ENCODE results near the gene GRID1.

Gene GRID1

DNA sequence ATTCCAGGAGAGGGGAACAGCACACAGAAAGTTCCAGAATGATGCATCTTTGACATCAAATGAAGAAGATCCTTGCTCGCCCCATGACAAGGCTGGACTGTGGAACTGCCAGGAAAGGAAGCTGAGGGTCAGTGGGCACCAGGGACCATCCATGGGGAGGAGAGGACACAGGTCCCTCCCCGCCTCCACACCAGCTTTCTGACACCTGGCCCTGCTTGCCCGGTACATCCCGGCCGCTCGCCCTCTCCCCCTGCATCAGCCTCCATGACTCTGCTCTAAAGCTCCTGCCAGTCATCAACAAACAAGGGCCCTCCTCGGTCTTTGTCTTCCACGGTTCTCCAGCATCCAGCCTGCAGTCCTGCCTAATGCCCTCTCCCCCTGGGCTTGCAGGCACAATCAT, 222.3 kb downstream of the GRID1 start:
- DNase-seq (ENCODE audit: low read depth, low spot score), result no peak

DNA sequence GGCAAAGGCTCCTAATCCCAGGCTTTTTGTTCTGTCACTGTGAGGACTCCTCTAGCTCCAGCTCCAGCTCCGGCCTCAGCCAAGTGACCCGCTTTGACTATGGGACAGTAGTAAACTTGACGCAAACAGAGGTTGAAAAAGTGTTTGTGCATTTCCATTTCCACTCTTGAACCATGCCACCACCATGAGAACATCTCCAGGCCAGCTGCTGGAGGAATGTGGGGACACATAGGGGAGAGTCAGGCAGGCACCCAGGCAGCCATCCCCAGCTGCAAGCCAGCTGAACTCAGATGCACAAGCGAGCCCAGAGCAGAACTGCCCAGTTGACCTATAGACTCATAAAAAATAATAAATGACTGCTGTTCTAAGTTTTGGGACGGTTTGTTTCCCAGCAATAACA, 224.7 kb downstream of the GRID1 start:
- DNase-seq (ENCODE audit: low read depth, low spot score), result no peak

DNA sequence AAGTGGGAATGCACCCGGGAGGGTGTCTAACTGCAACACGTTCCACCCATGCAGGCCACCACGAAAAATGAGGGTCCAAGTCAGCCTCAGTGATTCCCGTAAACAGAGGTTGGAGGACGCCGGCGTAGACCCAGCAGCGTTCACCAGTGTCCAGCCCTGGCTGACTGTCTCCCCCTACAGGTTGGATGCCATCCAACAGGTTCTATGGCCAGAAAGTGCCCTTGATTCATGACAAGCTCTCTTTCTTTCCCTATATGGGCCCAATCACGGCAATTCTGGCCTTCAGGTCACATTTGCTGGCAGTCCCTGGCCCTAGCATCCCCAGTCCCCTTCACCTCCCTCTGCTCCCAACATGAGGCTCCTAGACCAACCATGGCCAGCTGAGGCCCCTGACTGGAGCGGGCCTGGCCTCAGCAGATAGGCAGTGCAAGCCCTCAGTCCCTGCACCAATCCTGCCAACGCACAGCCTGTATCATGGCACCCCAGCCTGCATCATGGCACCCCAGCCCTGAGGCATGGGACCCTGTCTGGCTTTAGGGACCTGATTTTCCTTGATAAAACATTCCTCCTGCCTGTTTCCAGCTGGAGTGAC, 227.4 kb downstream of the GRID1 start:
- DNase-seq (ENCODE audit: low read depth, low spot score), result no peak

DNA sequence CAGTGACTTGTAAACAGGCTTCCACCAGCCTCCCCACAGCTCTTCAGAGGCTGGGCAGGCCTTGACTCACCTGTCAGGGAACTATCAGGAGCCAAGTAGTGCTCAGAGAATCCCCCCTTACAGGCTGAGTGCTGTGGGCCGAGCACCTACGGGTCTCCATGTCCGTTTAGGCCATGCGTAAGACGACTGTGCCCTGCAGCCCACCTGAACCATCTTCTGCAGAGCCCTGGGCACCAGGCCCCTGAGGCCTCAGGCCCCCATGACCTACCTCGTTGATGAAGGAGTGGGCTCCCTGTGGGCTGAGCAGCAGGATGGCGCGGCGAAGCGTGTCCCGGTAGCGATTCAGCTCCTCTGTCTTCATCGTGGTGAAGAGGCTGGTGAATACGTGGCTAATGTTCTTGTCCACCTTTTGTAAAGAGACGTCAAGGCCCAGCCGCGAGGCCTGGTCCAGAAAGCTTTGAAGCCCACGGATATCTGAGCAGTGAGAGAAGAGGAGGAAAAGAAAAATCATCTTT, 228.0 kb downstream of the GRID1 start:
- DNase-seq (ENCODE audit: low read depth, low spot score), result no peak

DNA sequence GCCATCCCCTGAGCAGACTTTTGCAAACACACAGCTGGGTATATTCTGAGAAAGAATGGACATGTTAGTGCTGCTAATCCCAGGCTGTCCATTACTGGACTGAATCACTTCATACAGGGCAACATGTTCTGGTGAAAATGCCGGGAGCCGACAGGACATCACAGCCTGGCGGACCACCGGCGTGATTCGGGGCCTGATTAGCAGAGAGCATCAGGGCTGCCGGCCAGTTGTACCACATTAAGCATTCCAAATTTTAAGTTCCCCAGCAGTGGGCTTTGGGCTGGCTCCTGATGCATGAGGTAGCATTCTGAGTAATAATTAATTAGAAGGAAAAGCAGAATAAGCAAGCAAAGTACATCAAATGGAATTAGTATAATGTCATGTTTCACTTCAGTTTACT, 229.0 kb downstream of the GRID1 start:
- no peak for DNase-seq (ENCODE audit: low read depth, low spot score)

DNA sequence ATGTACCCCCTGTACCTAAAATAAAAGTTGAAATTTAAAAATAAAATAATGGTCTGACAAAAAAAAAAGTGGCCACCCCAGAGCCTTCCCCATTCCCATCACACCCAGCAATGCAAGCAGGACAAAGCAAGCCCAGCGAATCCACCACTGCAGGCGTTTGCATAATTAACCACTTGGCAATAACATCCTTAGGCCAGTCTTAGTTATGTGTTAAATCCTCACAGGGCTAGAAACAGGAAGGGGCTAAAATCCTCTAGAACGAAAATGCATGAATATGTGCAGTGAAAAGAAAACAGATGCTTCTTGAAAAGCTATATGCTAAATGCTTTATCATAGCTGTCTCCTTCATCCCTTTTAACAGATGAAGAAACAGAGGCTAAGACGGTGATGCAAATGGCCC, 229.7 kb downstream of the GRID1 start:
- no peak for DNase-seq (ENCODE audit: low read depth, low spot score)

DNA sequence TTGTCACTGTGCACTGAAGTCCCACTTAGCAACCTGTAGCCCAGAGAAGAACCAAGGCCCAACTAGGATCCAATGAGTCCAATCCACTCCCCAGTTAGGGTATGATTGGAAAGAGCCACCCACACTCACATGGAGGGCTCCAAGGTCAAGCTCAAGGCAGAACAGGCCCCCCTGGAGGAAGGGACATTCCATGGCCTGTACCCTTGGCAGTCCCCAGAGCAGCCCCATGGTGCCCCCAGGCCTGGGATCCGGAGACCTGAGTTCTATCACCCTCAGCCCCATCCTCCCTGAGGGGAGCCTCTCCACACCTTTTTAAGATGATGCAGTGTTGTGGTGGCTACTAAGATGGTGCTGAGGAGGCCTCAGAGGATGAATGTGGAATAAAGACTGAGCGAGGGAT, 231.4 kb downstream of the GRID1 start:
- DNase-seq (ENCODE audit: low read depth, low spot score), result no peak

DNA sequence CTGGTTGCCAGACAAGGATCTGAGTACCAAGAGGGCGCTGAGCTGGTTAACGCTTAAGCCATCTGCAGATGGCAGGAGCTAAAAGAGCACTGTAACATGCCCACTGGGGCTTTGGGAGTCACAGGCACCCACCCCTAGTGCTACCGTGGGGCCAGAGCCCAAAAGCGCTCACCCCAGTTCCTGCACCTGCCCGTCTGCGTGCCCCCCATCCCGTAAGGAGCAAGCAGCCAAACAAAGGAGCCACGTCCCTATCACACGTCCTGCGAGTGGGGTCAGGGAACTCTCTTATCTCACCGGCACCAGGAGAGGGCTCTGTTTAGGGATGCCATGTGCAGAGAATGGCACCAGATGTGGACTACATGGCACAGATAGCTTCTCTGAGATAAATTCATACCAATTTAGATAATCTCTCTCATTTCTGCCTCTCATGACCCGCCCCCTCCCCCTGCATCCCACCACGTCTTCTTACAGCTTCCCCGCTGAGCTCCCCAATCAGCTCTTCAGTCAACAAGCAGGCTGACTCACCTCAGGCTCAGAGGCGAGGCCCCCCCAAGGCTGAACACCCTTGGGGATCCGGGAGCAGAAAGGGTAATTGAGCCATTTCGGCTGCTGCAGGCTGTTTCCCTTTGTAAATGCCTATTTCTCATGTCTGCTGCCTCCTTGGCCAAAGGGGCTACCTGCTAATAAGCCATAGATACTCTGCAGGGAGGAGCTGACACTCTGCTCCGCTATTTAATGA, 235.7 kb downstream of the GRID1 start:
- no peak for DNase-seq (ENCODE audit: low read depth, low spot score)

DNA sequence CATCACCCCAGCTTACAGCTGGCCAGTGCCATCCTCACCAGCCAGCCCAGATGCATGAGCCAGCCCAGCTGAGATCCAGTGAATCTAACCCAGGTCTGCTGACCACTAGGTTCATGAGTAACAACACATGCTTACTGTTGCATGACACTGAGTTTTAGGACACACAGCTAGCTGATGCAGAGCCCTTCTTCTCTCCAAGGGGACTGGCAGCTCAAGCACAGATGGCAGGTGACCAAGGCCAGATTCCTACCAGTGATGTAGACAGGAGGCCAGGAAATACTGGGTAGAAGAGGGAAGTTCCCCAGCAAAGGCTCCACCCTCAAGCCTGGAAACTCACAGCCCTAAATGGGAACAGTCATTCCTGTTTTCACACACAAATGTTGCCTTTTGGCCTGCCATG, 236.6 kb downstream of the GRID1 start:
- DNase-seq (ENCODE audit: low read depth, low spot score), result no peak

DNA sequence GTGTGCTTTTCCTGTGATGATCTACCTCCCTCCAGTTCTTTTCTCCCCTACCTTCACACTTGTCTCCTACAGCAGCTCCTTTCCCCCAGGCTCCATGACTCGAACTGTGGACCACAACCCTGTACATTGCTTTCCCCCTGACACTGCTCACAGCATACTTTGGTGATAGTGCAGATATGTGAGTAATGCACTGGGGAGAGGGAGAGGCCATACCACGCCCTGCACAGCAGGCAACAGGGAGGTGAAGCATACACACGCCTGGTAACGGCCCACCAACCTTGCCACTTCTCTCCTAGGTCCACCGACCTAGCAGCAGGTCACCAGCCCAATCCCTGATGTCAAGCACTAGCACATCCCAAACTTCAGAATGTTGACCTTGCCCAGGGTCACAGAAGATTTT, 238.2 kb downstream of the GRID1 start:
- DNase-seq (ENCODE audit: low read depth, low spot score), result no peak

DNA sequence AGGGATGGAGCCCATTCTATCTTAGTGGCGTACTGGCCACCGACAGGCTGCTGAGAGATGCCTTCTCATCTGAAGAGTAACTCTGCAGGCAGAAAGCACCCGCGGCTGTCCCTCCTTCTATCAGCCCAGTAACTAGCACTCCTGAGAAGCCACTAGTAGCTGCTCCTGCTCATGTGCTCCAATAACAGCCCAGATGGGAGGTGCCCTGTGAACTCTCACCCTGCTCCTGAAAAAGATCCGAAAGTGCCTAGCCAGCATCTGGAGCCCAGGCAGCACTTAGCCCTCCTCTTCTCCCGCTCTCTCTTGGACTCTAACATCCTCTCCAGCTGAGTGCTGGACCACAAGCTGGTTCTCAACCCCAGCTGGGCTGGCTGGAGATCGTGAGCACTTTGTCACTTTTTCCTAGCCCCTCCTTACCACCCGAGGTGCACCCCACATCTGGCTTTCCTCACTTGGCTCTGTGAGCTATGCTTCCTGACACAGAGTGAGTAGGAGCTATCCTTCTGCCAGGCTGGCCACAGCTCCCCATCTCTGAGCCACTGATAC, 239.2 kb downstream of the GRID1 start:
- DNase-seq (ENCODE audit: low read depth, low spot score), result no peak

DNA sequence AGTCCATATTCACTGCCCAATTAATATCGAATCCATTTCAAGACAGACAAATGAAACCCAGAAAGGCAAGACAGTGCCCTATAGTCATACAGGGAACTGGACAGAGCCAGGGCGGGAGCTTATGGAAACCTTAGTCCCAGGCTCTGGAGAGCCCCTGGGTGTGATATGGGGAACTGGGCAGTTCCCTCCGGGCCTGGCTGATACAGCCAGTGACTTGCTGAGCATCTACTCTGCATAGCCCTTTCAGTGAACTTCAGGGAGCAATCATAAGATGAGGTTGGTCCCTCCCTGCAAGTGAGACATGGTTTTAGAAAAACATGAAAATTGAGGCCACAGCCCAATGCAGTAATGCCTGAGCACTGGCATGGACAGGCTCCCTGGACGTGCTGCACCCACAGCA, 241.9 kb downstream of the GRID1 start:
- no peak for DNase-seq (ENCODE audit: low read depth, low spot score)

DNA sequence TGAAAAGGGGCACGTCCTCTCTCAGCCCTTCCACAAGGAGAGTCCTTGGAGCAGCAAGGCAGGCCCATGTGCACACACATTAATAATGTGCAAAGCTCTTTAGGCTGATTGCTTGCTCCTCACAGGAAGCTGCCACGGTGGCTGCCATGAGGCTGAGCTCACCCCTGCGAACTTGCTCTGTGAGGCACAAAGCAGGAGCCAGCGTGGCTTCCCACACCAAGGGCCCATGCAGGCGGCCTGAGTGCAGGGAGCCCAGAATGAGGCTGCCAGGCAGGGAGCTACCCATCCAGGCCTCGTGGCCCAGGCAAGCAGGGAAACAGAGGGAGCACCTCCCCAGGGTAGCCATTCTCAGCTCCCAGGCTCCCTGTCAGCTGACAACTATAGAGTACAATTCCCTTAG, 242.9 kb downstream of the GRID1 start:
- DNase-seq (ENCODE audit: low read depth, low spot score), result no peak

DNA sequence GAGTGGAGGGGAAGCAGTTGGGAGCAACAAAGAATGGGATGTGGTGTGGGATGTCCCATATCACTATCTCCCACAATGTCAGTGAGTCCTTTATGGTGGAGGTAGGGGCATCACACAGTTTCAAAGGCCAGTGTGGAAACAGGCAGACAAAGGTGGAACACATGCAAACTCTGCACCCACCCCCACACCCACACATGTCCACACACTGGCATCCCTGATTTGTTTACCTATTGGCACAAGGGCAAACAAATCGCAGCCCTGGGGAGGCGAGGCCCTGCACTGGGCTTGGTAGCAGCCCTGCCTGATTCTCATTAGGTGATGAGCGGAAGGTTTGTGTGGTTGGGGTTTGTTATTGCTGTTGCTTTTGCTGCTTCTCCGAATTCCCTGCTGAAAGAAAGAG, 243.3 kb downstream of the GRID1 start:
- no peak for DNase-seq (ENCODE audit: low read depth, low spot score)

DNA sequence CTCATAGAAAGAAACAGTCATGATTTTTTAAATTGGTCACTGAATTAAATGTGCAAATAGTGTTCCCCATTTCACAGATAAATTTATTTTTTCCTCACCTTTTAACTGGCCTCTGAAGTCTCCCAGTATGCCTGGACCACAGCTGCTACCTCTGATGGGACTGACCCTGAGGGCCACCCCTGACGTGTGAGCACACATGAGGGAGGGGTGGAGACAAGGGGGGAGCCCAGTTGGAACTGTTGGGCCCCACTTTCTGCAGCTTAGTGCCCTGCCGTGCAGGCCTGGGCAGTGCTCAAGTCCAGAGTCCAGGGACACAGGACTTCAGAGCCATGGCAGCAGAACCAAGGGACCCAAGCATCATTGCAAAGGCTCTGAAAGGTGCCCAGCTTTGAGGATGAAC, 243.9 kb downstream of the GRID1 start:
- DNase-seq (ENCODE audit: low read depth, low spot score), result no peak

DNA sequence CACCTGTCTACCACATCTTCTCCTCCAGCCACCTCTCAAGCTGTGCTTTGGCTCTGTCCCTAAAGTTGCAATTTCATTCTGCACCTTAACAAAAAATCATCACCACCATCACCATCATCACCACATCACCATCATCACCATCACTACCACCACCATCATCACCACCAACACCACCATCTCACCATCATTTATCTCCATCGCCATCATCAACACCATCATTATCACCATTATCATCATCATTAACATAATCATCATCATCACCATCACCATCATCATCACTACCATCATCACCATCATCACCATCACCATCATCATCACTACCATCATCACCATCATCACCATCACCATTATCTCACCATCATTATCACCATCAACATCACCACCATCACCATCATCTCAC, 245.4 kb downstream of the GRID1 start:
- DNase-seq (ENCODE audit: low read depth, low spot score), result no peak

DNA sequence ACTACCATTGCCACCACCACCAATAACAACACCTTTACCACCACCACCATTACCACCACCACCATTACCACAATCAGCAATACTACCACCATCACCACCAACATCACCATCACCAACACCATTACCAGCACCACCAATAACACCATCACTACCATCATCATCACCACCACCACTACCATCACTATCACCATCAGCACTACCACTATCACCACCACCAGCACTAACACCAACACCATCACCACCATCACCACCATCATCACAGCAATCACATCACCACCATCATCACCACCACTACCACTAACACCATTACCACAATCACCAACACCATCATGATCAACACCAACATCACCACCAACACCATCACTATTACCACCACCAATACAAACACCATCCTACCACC, 249.5 kb downstream of the GRID1 start:
- DNase-seq (ENCODE audit: low read depth, low spot score), result no peak

DNA sequence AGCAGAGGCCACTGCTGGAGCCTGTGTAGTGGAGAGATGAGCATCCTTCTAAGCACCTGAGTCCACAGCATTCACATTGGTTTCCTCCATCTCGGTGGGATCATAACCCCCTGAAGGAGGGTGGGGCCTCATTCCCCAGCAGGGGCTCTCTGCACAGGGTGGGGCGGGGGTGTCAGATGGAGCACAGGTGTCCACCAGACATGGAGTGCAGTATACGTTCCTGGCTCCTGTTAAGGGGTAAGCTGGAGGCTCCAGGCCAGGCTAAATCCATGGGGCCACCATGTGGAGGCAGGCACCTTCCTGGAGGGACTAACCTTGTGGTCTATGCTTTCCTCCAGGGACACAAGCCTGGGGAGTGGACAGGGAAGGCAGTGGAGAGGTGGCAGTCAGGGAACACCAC, 252.6 kb downstream of the GRID1 start:
- DNase-seq (ENCODE audit: low read depth, low spot score), result no peak

DNA sequence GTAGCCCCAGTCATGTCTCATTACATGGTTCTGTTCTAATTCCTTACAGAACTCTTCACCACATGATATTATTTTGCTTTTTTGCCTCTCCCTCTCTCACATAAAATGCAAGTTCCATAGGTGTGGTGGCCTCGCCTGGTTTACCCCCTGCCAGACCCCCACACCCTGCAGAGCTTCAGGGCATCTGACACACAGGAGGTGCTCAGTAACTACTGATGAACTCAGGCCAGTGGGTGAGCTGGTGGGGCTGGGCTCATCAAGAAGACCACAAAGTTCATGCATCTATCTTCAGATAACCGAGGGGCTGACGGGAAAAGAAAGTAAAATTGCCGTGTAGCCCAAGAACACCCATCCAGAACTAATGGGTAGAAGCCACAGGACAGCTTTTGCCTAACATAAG, 253.1 kb downstream of the GRID1 start:
- no peak for DNase-seq (ENCODE audit: low read depth, low spot score)

DNA sequence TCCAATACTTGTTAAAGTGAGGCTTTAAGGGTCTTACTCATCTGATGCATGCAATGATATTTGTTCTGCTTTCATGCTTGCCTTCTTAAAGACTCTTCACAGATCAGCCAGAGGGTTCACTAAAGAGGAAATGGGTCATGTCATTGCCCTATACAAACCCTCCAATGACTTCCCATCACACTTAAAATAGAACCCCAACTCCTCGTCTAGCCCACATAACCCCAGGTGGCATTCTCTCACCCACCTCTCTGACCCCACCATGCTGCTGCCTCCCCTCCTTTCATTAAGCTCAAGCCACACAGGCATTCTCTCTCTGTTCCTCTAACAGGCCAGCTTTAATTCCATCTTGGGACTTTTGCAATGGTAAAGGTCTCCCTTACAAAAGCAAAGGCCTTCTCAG, 253.6 kb downstream of the GRID1 start:
- no peak for DNase-seq (ENCODE audit: low read depth, low spot score)

DNA sequence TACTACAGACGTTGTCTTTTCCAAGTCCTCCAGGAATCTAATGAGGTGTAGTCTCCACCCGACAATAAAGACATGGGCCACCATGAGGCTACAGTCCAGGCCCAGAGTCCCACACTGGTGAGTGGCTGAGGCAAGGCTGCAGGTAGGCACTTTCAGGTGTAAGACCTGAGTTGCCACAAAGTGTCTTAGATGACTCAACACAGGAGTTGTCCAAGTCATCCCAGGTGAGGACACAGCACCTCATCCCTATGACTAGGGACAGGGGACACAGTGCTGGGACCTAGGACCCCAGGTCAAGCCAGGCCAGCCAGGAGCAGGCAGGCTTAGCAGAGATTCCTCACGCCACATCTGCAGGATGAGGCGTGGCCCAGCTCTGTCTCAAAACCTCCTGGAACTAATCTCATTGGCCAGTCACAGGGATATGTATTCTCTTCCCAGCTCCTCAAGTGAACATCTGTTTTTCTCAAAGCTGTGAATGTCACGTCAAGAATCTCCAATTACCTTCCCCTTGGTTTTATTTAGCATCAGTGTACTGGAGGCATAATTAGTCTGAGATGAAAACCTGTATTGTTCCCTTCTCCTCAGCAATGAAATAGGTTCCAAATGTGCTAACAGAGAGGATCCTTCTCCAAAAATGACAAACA, 254.6 kb downstream of the GRID1 start:
- no peak for DNase-seq (ENCODE audit: low read depth, low spot score)

DNA sequence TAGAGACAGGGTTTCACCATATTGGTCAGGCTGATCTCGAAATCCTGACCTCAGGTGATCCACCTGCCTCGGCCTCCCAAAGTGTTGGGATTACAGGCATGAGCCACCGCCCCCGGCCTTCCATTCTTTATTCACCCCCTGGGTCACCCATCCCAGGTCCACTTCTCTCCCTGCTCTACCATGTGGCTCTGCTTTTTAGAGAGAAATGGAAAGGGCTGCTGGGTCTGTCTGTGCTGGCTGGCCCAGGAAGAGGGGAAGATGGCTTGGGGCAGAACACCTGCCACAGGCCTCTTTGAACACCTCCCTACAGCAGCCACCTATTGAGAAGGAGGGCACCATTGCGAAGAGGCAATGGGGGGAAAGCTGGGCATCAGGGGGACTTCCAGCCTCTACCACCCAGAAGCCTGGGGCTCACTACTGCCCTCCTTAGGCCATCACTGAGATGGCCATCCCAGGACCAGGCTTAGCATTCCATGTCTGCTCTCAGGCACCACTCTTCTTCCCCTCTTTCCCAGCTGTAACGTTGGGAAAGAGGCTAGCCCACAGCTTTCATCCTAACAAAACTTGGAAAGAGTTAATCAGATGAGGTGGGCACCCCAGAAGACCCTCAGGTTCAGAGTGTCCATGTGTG, 256.3 kb downstream of the GRID1 start:
- no peak for DNase-seq (ENCODE audit: low read depth, low spot score)
